HG03565 (cell line): Measurements from ENCODE around the gene ATAD3B.
"Not testable (repeated sequence)": the region's sequence is repeated elsewhere in the genome, so short reads cannot be mapped to it uniquely, and the experiment has no call there.

Experiments
- ATAC-seq: cut with Tn5 transposase; IDR thresholded peaks from one replicate; pipeline ENCODE4 v1.9.1; 2021; ENCODE audit warnings: mild to moderate bottlenecking, moderate library complexity; ENCODE audit not compliant: unreplicated experiment

Gene ATAD3B

DNA sequence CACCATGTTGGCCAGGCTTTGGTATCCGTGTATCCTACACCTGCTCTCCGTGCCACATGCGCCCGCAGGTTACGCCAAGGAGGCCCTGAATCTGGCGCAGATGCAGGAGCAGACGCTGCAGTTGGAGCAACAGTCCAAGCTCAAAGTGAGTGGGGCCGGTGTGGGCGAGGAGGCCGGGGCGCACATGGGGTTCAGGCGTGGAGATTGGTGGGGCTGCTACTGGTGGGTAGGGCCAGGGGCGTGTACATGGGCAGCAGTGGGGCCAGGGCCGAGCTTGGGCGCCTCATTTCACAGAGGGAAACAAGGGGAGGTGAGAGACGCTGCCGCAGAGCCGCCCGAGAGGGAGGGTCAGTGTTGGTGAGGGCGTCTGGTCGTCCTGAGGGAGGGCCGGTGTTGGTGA lies 5.6 kb downstream of the ATAD3B start:
- no peak for ATAC-seq

DNA sequence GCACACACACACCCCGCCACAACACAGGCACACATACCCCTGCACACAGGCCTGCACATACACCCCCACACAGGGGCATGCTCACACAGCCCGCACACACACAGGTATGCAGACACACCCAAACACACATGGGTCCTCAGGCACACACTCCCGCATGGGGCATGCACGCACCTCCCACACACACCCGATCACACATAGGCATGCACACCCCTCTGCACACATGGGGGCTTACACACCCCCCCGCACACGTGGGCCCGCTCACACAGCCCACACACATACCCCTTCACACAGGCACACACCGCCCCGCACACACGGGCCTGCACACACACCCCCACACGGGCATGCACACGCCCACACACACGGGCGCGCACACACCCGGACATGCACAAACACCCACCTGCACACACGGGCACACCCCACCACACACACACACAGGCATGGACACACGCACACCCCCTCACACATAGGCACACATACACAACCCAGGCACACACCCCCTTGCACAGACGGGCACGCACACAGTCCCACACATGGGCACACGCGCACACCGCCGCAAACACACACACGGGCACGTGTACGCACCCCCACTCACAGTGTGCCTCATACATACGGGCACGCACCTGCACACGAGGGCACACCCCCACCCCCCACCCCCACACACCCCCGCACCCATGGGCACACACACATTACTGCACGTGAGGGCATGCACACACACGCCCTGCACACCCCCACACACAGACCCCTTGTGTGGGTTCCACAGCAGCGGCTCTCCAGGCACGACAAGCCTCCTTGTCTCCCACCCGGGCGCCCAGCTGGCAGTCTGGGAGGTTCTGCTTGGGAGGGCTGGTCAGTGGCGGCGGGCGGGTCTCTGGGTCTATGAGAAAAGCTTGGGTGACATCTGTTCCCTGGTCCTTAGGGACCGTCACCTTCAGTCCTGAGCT lies 8.3 kb downstream of the ATAD3B start:
- no peak for ATAC-seq

DNA sequence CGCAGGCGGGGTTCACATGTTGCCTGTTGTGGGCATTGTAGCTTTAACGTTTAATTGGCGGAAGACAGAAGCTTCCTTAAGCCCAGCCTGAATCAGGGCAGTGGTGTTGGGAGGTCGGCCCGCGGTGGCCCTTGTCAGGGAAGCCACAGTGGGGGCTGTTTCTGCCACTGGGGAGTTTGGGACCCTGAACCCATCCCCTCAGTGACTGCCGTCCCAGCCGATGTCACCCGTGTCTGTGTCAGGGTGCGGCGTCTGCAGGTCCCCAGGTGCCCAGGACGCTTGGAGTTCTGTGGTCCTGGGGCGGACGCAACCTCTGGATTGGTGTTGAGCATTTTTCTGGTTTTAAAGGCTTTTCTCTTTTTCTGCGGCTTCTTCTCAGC lies 8.9 kb downstream of the ATAD3B start:
- ATAC-seq = not testable (repeated sequence)

DNA sequence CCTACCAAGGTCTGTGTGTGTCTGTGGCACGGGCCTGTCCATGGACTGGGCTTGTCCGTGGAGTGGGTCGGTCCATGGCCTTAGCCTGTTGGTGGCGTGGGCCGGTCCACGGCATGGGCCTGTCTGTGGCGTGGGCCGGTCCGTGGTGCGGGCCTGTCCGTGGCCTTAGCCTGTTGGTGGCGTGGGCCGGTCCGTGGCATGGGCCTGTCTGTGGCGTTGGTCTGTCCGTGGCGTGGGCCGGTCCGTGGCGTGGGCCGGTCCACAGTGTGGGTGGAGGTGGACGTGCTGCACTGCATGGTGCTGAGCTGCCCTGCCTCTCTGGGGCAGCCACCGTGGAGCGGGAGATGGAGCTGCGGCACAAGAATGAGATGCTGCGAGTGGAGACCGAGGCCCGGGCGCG lies 10.2 kb downstream of the ATAD3B start:
- ATAC-seq = not testable (repeated sequence)

DNA sequence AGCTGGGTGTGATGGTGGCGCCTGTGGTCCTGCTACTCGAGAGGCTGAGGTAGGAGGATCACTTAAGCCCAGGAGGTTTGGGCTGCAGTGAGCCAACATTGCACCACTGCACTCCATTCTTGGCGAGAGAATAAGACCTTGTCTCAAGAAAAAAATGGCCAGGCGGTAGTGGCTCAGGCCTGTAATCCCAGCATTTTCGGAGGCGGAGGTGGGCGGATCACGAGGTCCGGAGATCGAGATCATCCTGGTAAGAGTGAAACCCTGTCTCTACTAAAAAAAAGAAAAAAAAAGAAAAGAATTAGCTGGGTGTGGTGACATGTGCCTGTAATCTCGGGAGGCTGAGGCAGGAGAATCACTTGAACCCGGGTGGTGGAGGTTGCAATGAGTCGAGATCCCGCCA lies 11.3 kb downstream of the ATAD3B start:
- no peak for ATAC-seq

DNA sequence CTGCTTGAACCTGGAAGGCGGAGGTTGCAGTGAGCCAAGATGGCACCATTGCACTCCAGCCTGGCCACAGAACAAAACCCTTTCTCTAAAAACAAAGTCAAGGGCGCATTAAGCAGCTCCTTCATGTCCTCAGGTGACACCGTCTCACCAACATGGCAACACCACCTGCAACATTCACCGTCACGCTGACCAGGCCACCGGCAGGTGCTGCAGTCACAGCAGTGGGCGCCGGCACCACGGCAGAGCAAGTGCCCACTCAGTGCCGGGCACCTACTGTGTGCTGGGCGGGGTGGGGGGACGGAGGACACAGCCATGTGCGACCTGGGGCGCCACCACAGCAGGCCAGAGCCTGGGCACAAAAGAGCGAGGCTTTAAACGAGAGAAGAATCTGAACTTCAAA lies 12.1 kb downstream of the ATAD3B start:
- no peak for ATAC-seq

DNA sequence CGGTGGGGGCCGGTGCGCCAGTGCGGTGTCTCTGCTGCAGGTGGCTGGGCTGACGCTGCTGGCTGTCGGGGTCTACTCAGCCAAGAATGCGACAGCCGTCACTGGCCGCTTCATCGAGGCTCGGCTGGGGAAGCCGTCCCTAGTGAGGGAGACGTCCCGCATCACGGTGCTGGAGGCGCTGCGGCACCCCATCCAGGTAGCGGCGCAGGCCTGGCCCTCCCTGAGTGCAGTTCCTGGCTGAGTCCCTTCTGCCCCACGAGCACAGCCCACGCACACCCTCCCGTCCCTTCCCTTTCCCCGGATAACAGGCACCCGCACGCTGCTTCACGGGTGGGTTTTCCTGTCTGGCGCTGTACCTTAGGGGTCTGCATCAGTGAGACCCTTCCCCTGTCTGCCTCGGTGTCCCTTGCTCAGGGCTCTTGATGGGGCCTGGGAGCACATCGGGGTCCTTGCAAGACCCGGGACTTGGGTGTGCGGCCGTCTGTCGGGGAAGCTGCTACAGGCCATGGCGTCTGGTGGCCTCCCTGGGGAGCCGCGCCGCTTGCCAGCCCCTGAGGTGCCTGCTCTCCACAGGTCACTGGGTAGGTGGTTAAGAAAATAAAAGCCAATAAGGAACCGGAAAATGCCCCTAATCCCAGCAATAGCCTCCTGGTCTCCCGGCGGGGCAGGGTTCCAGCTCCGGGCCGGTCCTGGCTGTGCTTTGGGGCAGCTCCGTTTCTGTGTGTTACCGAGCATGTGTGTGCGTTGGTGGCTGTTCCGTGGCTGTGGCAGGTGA lies 13.6 kb downstream of the ATAD3B start:
- ATAC-seq = not testable (repeated sequence)

DNA sequence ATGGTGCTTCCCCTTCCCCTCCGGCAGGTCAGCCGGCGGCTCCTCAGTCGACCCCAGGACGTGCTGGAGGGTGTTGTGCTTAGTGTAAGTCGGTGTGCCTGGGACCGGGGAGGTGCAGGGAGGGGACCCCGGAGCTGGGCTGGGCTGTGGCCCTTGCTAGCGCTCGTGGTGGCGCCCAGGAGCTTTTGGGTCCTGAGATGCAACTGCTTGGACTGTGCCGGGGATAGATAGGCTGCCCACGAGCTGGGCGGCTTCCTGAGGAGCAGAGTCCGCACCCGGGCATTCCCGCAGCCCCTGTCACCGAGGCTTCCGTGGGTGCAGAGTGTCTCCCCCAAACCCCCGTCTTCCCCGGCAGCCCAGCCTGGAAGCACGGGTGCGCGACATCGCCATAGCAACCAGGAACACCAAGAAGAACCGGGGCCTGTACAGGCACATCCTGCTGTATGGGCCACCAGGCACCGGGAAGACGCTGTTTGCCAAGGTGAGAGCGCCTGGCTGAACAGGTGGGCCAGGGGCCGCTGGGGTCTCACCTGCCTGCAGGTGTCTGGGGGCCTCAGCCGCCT lies 14.3 kb downstream of the ATAD3B start:
- not testable (repeated sequence) for ATAC-seq

DNA sequence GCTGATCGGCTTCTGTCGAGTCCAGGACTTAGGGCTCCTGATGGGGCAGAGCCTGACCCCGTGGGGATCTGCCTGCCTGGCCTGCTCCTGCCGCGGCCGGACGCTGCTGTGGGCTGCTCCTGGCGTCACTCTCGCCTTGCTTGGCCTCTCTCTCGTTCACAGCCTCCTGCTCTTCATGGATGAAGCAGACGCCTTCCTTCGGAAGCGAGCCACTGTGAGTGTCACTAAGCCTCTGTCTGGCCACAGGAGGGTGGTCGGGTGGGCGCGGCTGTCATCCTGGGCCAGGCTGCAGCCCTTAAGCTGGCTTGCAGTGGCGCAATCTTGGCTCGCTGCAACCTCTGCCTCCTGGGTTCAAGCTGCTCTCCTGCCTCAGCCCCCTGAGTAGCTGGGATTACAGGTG lies 16.1 kb downstream of the ATAD3B start:
- ATAC-seq = no peak

DNA sequence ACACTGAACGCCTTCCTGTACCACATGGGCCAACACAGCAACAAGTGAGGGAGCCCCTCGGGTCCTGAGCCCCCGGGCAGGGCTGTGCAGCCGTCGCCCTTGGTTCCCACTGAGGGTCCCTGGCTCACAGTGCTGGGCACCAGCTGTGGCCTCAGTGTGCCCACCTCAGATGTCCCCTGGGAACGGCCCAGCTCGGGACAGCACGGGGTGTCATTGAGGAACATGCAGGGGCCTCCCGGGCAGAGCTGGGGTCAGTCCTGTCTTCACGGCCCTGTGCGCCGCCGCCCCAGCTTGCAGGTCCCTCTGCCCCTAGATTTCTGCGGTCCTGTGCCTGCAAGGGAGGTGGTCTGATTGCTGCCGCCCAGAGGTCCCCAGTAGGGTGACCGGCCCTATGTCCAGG lies 17.7 kb downstream of the ATAD3B start:
- ATAC-seq = no peak

DNA sequence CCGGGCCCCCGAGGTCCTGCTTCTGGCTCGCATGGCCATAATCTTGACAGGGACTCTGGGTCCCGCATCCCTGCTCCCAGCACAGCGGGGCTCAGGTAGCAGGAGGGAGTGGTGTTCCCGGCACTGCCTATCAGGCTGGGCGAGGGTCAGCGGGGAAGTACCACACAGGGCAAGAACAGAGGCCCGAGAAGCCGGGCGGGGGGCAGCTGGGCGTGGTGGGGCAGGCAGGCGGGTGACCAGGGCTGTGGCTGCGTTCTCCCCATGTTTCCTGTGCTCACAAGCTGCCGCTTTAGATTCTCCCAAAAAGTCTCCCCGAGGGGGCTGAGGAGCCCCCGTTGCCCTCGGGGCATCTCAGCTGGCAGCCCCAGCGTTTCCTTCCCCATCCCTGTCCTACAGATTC lies 18.3 kb downstream of the ATAD3B start:
- no peak for ATAC-seq

DNA sequence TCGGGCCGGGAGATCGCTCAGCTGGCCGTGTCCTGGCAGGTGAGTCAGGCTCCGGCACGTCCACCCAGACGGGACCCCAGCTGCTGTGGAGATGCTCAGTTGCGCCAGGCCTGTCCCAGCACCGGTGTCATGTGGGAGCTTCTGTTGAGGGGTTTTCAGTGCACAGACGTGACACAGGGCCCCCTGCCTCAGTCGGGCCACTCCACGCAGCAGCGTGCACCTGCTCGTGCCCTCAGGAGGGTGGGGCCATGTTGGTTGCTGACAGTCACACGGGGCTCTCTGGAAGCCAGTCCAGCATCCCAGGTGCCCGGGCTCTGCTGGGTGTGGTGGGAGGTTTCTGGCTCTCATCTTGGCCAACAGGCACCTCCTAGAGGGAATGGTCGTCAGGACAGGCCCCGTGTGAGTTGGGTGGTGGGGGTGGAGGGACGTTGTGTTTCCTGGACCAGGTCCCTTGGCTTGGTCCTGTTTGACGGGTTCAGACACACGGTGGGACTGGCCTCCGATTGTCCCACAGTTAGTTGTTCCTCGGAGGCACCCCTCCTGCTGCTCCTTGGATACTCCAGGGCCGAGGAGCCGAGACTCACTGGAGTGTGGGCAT lies 19.2 kb downstream of the ATAD3B start:
- ATAC-seq = no peak

DNA sequence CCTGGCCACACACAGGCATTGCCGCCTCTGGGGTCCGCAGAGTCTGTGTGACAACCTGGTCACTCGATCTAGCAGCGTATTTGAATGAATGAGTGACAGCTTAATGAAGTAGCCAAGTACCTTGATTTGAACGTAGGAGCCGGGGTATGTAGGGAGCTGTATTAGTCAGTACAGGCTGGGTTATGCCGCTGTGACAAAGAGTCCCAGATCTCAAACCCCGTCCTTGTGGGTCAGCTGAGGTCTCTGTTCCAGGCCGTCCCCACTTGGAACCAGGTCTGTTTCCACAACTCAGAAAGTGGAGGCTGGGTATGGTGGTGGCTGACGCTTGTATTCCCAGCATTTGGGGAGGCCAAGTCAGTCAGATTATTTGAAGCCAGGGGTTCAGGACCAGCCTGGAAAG lies 20.0 kb downstream of the ATAD3B start:
- ATAC-seq = no peak

DNA sequence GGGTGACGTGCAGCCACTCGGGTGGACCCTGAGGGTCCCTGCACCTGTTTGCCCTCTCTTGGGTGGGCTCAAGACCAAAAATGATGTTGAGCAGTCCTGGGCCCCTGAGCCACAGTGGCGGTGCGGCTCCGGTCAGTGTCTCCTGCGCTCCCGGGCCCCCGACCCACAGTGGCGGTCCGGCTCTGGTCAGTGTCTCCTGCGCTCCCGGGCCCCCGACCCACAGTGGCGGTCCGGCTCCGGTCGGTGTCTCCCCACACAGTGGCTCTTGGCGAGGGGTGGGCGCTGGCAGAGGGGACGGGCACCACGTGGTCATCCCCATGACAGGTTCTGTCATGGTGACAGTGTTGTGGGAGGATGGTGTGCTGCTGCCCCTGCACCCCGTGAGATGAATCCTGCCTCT lies 22.7 kb downstream of the ATAD3B start:
- ATAC-seq = not testable (repeated sequence)

DNA sequence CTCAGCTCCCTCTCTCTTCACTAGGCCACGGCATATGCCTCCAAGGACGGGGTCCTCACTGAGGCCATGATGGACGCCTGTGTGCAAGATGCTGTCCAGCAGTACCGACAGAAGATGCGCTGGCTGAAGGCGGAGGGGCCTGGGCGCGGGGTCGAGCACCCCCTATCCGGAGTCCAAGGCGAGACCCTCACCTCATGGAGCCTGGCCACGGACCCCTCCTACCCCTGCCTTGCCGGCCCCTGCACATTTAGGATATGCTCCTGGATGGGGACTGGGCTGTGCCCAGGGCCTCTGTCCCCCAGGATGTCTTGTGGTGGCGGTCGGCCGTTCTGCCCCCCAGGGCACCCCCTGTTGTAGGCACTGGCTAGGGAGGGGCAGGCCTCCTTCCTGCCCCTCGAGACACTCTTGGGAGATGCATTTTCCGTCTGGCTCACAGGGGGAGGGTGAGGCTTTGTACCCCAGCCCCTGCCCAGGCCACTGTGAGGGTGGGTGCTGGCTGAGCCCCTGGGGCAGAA lies 24.0 kb downstream of the ATAD3B start:
- not testable (repeated sequence) for ATAC-seq

DNA sequence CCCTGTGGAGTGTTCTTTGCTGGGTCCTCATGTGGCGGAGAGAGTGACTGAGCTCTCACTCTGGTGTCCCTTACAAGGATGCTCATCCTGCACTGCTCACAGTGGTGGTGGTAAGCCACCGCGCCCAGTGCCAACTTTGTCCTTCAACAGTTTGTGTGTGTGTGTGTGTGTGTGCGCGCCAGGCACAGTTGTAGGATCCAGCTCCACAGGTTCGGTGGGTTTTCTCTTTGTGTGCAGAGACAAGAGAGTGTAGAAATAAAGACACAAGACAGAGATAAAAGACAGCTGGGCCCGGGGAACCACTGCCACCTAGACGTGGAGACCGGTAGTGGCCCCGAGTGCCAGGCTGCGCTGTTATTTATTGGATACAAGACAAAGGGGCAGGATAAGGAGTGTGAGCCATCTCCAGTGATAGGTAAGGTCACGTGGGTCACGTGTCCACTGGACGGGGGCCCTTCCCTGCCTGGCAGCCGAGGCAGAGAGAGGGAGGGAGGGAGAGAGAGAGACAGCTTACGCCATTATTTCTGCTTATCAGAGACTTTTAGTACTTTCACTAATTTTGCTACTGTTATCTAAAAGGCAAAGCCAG lies 33.3 kb downstream of the ATAD3B start:
- ATAC-seq = not testable (repeated sequence)

DNA sequence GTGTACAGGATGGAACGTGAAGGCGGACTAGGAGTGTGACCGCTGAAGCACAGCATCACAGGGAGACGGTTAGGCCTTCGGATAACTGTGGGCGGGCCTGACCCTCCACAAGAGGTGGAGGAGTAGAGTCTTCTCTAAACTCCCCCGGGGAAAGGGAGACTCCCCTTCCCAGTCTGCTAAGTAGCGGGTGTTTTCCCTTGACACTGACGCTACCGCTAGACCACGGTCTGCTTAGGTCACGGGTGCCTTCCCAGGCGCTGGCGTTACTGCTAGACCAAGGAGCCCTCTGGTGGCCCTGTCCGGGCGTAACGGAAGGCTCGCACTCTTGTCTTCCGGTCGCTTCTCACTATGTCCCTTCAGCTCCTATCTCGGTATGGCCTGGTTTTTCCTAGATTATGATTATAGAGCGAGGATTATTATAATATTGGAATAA lies 33.8 kb downstream of the ATAD3B start:
- not testable (repeated sequence) for ATAC-seq

DNA sequence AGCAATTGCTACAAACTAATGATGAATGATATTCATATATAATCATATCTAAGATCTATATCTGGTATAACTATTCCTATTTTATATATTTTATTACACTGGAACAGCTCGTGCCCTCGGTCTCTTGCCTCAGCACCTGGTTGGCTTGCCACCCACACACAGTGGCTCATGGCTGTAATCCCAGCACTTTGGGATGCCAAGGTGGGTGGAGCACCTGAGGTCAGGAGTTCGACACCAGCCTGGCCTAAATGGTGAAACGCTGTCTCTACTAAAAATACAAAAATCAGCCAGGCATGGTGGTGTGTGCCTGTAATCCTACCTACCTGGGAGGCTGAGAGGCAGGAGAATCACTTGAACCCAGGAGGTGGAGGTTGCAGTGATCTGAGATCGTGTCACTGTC lies 34.2 kb downstream of the ATAD3B start:
- ATAC-seq = not testable (repeated sequence)

DNA sequence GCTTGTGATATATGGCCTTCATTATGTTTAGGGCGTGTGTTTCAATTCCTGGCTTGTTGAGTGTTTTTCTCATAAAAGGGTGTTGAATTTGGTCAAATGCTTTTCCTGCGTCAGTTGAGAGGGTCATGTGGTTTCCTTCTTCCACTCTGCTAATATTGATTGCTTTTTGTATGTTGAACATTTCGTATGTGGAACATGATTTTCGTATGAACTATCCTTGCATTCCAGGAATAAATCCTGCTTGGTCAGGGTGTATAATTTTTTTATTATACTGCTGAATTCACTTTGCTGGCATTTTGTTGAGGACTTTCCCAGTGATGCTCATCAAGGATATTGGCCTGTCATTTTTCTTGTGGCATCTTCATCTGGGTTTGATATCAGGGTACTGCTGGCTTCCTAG lies 35.7 kb downstream of the ATAD3B start:
- no peak for ATAC-seq

DNA sequence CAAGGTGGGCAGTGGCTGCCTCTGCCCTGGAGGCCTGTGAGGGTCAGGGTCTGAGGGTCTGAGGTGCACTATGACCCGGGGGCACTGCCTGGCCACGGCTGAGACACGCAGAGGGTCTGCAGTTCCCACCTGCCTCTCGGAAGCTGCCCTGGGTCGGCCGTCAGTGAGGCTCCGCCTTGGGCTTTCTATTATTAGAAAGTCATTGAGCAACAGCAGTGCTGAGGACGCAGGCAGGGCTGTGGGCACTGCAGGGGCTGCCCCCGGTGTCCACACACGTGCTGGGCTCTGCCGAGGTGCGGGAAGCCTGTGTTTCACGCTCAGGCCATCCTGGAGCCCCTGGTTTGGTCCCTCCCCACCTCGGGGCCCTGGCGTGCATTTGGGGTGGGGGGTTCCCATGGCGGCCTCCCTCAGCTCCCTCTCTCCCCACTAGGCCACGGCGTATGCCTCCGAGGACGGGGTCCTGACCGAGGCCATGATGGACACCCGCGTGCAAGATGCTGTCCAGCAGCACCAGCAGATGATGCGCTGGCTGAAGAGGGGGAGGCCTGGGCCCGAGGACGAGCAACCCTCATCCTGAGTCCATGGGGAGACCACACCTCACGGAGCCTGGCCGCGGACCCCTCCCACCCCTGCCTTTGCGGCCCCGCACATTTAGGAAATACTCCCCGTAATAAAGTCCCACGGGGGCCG lies 37.4 kb downstream of the ATAD3B start:
- not testable (repeated sequence) for ATAC-seq
